G401 (cell line): Measurements from ENCODE around the gene IFIT3. TPM values are rescaled to one million over a fixed set of nuclear protein-coding genes. Genes with fewer than 3 reads are reported as not detected.
A peak's percentile ranks its signal among the peaks of the same experiment; 100 is the strongest.

Source experiments
- DNase-seq: peaks from one replicate; pipeline ENCODE4 v3.0.0-alpha.2; 2015; ENCODE audit warnings: low spot score
- in situ Hi-C: cut with HindIII; loops from 2 replicates; pipeline ENCODE4 v1.10.0; 2016; ENCODE audit warnings: low sequenced_read_pairs, mixed read lengths
- total RNA-seq: library from RNA; depleted of rRNA; stranded (reverse); fragments of >200 nt; shearing (Covaris generic); gene quantifications from 2 replicates; pipeline ENCODE4 v1.2.3, GENCODE V29; 2014; rRNA removed

Gene IFIT3
- total RNA-seq, 1 experiment from 2014 or later = 2.7 TPM

GRCh38 chr10:89377705-89378637 lies 50.2 kb downstream of the IFIT3 start, which contains the start of gene IFIT1B:
Gene IFIT1B (plus strand): TSS chr10:89378056. CDS start chr10:89378136, 80 bp downstream.
- DNase-seq = no peak
- in situ Hi-C loops = no loop called here

- in situ Hi-C loops = no loop called here
These were observed 51.3 kb downstream of the IFIT3 start for GRCh38 chr10:89379103-89379502.

GRCh38 chr10:89382757-89383156 lies 55.0 kb downstream of the IFIT3 start:
- no peak for DNase-seq
- in situ Hi-C loops = no loop called here

More at GRCh38 chr10:89379103-89379502, 51.3 kb downstream of the IFIT3 start:
- DNase-seq = no peak

GRCh38 chr10:89384474-89385340 lies 56.9 kb downstream of the IFIT3 start:
- no peak for DNase-seq
- in situ Hi-C loops = no loop called here

GRCh38 chr10:89388806-89389205 lies 61.0 kb downstream of the IFIT3 start:
- in situ Hi-C loops = no loop called here
- no peak for DNase-seq

GRCh38 chr10:89389254-89389653 lies 61.5 kb downstream of the IFIT3 start:
- peak; percentile 47 for DNase-seq
- in situ Hi-C loops = no loop called here

Other genes starting within 250 kb of the IFIT3 start
- gene CH25H, start 120.7 kb upstream of the IFIT3 start, total RNA-seq = not detected in 2 replicates
- gene LIPA, start 76.2 kb upstream of the IFIT3 start, total RNA-seq = 23.0 and 32.1 TPM in 2 replicates
- 0.80 and 1.1 TPM in 2 replicates for gene IFIT2, start 26.0 kb upstream of the IFIT3 start, total RNA-seq
- not detected in 2 replicates for gene IFIT1B, start 50.1 kb downstream of the IFIT3 start, total RNA-seq
- 19.2 and 21.7 TPM in 2 replicates for gene IFIT1, start 64.6 kb downstream of the IFIT3 start, total RNA-seq
- 2.4 and 2.5 TPM in 2 replicates for gene IFIT5, start 86.6 kb downstream of the IFIT3 start, total RNA-seq
- not detected in 2 replicates for gene SLC16A12, start 207.6 kb downstream of the IFIT3 start, total RNA-seq